NCI-H2081 treated with DMSO at 0.1 percent for 48 hours (cell line): ENCODE data around the gene SLC37A4.
"Not testable (repeated sequence)": the region's sequence is repeated elsewhere in the genome, so short reads cannot be mapped to it uniquely, and the experiment has no call there.

Experiments used
- DNase-seq: peaks from one replicate; lab custom pipeline; 2025; lab: John Stamatoyannopoulos, UW

Gene SLC37A4

DNA sequence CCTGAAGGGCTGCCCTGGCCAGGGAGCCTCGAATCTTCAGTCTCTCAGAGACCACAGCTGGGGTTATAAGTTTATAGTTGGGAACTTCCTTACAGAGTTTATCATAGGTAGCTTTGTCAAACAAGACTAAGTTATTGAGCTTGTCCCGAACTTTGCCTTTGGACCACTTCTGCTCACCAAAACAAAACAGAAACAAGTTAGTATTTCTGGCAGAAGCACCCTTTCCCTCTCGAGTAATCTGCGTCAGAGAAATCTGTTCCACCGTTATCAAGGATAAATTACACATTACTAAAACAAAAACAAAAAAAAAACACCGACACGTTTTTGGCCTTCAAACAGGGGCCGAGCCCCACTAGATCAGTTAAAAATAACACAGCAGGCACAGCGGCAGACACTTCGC, 13.3 kb downstream of the SLC37A4 start:
- not testable (repeated sequence) for DNase-seq

DNA sequence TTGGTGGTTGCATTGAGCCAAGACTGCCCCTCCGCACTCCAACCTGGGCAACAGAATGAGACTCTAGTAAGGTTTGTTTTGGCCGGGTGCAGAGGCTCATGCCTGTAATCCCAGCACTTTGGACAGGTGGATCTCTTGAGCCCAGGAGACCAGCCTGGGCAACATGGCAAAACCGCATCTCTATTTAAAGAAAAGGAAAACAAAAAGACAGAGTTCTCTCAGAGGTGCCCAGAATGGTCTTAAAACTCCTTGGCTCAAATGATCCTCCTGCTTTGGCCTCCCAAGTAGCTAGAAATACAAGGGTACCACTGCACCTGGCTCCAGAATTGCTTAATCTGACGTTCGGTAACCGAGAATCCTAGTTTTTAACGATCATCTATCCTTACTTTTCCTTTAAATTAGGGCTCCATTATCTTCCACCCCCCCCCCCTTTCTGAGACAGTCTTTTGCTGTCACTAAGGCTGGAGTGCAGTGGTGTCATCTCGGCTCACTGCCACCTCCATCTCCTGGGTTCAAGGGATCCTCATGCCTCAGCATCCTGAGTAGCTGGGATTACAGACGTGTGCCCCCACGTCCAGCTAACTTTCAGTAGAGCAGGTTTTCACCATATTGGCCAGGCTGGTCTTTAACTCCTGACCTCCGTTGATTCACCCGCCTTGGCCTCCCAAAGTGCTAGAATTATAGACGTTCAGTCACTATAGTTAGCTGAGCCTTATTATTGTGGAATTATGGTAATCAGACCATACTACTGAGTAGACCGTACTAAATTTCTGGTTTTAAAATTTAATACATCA, 14.3 kb downstream of the SLC37A4 start:
- DNase-seq = no peak

DNA sequence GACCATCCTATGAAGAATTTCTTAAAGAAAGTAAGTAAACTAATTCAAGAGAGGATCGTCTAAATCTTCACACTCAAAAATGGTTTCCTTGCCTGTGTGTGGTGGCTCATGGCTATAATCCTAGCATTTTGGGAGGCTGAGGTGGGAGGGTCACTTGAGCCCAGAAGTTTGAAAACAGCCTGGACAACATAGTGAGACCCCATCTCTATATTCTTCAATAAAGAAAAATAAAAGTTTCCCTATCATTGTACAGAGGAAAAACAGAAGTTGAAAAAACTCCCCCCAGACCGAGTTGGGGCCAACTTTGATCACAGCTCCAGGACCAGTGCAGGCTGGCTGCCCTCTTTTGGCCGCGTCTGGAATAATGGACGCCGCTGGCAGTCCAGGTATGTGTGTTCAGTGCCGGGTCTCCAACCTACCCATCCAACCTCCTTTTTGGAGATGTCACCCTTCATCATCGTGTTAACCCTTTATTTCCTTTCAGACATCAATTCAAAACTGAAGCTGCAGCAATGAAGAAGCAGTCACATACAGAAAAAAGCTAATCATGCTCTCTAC, 15.5 kb downstream of the SLC37A4 start:
- no peak for DNase-seq

DNA sequence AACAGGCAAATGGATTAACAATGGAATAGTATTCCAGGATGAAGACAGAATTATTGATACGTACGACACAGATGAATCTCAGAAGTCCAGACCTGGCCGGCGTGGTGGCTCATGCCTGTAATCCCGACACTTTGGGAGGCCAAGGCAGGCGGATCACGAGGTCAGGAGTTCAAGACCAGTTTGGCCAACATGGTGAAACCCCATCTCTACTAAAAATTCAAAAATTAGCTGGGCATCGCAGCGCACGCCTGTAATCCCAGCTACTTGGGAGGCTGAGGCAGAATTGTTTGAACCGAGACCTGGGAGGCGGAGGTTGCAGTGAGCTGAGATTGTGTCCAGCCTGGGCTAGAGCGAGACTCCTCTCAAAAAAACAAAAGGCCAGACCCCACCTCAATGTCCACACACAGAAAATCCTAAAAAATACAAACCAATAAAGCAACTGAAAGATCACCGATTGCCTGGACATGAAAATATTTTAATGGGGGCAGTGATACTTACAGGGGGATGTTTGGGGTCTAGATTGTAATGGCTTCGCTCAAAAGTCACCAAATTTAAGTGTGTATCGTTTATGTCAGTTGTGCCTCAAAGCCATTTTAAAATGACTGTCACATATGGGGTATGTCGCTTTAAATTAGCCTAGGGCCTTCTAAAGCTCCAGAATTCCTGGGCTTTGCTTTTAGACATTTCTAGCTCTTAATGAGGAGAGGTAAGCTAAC, 16.3 kb downstream of the SLC37A4 start:
- DNase-seq = no peak

DNA sequence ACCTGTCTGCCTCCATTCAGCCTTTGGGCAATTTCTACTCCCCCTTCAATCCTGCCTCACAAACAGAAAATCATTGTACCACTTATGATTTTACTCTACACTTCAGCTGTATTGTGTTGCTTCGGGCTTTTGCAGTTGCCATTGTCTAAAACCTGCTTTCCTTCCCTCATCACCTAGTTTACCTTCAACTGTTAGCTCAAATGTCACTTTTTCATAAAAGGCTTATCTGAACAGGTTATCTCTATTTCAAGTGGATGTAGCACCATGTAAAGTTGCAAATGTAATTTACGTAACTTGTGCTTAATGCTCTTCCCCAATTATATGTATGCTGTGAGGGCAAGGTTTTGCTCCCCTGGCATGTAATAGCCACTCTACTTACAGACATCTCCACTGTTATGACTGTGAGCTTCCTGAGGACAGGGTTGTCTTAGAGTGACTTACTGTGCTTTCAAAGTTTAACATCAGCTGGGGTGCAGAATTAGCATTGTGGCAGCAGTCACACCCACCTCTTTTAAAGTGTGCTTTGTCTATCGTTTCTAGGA, 18.0 kb downstream of the SLC37A4 start:
- no peak for DNase-seq

DNA sequence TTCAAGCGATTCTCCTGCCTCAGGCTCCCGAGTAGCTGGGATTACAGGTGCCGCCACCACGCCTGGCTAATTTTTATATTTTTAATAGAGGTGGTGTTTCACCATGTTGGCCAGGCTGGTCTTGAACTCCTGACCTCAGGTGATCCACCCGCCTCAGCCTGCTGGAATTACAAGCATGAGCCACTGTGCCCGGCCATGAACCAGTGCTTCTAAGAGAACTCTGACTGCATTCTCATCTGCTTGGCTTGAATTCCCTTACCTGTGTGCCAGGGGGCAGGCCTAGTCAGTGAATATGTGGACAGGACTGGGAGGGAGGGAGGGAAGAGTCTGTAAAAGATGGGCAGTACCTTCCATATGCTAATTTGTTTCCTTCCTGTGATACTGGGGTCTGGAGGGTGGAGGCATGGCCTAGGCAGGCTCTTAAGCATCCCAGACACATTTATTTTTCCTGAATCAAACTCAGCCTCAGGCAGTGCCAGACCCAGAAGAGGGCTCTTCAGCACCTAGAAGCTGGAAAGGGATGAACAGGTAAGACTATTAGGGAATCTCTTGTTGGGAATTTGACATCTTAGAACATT, 19.1 kb downstream of the SLC37A4 start:
- no peak for DNase-seq

DNA sequence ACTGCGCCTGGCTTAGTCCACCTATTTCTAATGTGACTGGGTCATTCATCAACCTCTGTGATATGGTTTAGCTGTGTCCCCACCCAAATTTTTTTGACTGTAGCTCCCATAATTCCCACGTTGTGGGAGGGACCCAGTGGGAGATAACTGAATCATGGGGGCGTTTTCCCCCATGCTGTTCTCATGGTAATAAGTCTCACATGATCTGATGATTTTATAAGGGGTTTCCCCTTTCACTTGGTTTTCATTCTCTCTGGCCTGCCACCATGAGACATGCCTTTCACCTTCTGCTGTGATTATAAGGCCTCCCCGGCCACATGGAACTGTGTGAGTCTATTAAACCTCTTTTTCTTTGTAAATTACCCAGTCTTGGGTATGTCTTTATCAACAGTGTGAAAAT, 24.0 kb downstream of the SLC37A4 start:
- no peak for DNase-seq

DNA sequence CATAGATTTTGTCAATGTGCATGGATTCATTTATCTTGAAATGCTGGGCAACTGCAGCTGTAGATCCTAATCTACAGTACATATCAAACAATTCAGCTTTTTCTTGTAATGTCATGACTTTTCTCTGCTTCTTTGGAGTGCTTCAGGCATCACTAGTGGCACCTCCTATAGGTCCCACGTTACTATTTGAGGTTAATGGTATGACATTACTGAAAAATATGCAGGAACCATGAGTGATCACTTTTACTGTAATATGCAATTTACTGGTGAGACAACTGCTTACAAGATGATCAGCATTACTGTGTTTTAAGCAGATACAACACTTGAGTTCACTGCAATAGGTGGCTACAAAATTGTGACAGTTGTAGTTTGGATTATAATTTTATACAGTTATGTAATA, 29.8 kb downstream of the SLC37A4 start:
- no peak for DNase-seq

DNA sequence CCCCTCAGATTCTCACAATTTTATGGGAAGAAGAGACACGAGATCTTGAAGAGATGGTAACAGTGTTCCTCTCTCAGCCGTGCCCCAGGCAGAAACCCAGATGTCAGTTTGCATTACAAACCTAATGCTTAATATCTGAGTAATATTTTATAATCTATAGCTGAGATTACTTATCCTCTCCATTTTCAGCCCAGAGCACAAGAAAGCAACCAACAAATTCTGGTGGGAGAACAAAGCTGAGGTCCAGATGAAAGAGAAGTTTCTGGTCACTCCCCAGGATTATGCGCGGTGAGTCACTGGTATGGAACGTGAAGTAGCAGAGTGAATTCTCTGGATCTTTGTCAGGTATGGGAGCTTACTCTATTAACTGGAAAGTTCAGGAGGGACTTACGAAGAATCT, 31.9 kb downstream of the SLC37A4 start:
- DNase-seq = no peak

DNA sequence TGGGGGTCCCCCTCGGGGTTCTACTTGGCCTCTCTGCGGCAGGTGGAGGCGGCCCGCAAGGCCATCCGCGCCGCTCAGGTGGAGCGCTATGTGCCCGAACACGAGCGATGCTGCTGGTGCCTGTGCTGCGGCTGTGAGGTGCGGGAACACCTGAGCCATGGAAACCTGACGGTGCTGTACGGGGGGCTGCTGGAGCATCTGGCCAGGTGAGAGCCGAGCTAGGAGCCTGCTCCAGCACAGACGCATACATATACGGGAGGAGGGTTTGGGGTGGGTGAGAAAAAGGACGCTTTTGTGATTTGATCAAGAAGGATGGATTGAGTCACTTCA, 32.3 kb downstream of the SLC37A4 start:
- DNase-seq = no peak

DNA sequence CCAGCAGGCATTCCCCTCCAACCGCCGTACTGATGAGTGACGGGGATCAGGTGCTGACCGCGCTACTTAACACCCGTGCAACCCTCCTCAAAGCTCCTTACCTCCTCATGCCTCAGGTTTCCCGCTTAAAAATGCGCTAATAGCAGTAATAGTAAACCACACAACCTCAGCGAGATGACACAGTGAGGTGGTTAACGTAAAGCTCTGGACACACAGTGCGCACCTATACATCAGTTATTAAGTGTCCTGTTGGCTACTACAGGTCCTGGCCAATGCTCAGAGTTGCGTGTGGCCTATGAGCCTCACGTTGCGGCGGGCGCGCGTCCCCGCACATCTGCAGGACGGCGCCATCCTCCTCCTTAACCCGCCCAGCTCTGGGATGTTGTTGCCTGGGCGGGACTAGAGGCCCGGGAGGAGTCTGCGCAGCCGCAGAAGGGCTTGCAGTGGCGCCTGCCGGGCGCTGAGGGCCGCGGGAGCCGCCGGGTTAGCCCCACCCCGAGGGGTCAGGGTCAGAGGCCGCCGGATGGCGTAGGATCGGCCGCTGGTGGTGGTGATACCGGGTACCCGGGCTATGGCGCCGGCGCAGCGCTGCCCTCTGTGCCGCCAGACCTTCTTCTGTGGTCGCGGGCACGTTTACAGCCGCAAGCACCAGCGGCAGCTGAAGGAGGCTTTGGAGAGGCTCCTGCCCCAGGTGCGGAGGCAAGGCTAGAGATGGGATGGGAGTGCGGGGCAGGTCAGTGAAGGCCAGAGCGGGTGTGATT, 32.9 kb downstream of the SLC37A4 start, which contains the start of gene CENATAC:
CENATAC (plus strand) TSS at position 512 of the 761 bp plus-strand sequence; CDS start at position 572, 60 bp downstream.
- peak; percentile 71 for DNase-seq

DNA sequence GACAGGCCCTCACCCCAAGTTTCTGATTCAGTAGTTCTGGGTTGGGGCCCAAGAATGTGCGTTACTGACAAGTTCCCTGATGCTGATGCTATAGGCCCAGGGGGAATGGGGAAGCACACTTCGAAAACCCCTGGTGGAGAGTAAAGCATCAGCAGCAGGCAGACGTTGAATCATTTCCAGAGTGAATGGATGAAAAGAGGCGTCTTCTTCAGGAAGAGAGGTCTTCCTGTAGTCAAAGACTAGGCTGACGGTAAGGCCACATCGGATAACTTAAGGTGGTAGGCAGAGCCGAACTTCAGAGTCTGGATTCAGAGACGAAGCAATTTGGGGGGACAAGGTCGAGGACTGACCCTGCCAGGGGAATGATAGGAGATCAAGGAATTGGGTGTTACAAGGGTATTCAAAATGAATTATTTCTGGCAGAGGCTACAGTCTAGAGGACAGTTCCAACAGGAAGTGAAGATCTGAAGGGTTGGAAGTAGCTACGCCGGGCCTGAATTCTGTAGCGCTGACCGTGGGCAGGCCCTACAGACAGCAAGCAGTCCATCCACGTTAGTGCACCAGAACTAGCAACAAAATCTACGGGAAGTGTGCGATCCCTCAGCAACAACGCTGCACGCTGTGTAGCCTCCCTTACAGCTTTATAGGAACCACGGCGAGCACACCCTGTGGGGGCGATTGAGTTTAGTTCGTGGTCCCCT, 33.6 kb downstream of the SLC37A4 start:
- DNase-seq = no peak

DNA sequence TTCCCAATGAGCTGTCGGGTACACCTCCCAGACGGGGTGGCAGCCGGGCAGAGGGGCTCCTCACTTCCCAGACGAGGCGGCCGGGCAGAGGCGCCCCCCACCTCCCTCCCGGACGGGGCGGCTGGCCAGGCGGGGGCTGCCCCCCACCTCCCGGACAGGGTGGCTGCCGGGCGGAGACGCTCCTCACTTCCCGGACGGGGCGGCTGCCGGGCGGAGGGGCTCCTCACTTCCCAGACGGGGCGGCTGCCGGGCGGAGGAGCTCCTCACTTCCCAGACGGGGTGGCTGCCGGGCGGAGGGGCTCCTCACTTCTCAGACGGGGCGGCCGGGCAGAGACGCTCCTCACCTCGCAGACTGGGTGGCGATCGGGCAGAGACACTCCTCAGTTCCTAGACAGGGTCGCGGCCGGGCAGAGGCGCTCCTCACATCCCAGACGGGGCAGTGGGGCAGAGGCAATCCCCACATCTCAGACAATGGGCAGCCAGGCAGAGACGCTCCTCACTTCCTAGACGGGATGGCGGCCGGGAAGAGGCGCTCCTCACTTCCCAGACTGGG, 39.1 kb downstream of the SLC37A4 start:
- DNase-seq = not testable (repeated sequence)

DNA sequence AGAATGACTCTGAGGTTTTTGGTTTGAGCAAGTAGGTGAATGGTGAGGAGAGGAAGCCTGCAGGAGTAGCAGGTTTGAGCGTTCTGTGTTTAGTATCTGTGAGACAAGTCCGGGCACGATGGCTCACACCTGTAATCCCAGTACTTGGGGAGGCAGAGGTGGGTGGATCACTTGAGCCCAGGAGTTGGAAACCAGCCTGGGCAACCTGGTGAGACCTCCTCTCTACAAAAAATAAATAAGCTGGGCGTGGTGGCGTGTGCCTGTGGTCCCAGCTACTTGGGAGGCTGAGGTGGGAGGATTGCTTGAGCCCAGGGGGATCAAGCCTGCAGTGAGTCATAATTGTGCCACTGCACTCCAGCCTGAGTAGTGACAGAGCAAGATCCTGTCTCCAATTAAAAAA, 42.4 kb downstream of the SLC37A4 start:
- no peak for DNase-seq

DNA sequence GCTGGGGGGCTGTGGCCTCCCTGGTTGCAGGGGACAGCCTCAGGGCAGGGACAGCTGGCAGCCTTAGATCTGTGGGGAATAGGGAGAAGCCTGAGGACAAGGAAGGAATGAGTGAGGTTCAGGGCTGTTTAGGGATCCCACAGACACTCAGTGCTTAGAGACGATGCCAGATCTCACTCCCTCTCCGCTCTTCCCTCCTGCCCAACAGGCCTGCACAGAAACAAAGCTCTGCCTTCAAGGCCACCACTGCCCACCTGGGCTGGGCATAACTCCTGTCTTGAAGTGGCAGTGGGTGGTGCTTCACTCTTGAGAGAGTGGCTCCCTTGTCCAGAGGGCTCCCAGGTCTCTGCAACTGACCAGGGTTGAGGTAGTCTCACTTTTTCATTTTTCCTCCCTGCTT, 45.9 kb downstream of the SLC37A4 start:
- DNase-seq = no peak

DNA sequence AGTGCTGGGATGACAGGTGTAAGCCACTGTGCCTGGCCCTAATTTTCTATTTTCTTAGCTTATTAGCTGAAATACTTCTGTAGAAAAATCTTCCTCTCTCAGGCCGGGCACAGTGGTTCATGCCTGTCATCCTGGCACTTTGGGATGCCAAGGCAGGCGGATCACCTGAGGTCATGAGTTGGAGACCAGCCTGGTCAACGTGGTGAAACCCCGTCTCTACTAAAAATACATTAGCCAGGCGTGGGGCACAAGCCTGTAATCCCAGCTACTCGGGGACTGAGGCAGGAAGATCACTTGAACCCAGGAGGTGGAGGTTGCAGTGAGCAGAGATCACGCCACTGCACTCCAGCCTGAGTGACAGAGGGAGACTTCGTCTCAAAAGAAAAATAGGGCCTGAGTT, 46.3 kb downstream of the SLC37A4 start:
- not testable (repeated sequence) for DNase-seq

DNA sequence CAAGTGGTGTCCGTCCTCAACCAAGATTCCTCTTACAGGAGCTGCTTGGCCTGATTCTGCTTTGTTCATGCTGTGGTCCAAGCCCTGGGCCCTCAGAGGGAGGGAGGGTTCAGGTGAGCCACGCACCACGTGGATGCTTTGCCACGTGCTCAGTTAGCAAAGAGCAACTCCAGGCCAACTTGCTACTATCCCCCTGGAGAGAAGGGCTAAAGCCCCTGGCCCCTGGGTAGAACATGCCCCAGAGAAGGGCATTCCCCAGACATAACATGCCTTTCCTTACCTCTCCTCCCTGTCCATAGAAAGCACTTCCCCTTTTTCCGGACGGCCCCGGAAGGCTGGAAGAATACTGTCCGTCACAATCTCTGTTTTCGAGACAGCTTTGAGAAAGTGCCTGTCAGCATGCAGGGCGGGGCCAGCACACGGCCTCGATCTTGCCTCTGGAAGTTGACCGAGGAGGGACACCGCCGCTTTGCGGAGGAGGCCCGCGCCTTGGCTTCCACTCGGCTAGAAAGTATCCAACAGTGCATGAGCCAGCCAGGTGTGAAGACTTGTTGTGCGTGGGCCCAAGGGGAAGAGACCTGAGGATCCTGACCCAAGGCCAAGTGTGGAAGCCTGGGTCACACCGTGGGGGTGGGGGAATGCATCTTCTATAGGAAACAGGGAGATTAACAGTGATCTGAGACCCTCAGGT, 50.3 kb downstream of the SLC37A4 start:
- no peak for DNase-seq

DNA sequence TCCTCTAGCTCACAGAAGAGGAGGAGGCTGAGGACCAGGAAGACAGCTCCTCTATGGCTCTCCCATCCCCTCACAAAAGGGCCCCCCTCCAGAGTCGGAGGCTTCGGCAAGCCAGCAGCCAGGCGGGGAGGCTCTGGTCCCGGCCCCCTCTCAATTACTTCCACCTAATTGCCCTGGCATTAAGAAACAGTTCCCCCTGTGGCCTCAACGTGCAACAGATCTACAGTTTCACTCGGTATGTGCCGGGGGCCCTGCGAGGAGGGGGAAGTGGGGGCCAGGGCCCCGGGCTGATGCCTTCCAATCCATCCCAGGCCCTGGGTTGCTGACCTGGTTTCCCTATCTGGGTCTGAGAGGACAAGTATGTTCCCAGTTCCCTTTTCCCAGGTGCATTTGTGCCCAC, 51.2 kb downstream of the SLC37A4 start:
- no peak for DNase-seq

DNA sequence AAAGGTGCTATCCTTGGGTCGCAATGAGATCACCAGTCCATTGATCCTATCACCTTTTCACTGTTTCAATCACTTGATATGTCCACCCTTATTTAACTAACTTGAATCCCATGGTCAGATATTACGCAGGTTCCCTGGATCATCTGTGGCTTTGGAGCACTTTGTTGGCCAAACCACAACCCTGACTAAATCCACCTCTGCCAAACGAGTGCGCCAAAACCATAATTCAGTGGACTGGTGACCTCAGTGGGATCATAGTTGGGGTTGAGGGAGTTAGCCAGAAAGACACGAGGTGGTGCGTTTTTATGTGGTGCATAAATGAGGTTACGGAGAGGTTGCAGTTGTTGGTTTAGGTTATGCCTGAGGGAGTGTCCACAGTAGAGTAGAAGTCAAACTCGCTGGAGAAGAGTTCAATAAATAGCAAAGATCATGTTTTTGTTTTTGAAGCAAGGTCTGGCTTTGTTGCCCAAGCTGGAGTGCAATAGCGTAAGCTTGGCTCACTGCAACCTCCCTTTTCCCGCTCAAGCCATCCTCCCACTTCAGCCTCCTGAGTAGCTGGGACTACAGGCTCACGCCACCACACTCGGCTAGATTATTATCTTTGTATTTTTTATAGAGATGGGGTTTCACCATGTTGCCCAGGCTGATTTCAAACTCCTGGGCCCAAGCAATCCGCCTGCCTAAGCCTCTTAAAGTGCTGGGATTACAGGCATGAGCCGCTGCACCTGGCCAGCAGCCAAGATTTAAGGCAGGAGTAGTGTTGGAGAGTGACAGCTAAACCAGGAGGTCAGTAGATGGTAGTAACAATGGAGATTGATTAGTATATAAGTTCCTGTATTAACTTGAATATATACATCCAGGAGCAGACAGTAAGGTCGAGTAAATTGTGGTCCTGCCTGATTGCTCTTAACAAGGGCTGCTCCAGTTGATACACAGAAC, 54.6 kb downstream of the SLC37A4 start:
- no peak for DNase-seq
